GM21515 (cell line): ENCODE measurements around the gene PCNT.

Experiments used
- ATAC-seq: cut with Tn5 transposase; IDR thresholded peaks from one replicate; pipeline ENCODE4 v1.9.1; 2021; ENCODE audit not compliant: unreplicated experiment

The PCNT gene

GRCh38 chr21:46477765-46478164, 153.8 kb downstream of the PCNT start:
- ATAC-seq: no peak

- ATAC-seq: no peak
Measured at GRCh38 chr21:46478910-46479309, 155.0 kb downstream of the PCNT start.

GRCh38 chr21:46480466-46480865, 156.5 kb downstream of the PCNT start:
- ATAC-seq: no peak

- no peak for ATAC-seq
Measured at GRCh38 chr21:46482225-46482845, 158.4 kb downstream of the PCNT start.

- no peak for ATAC-seq
Measured at GRCh38 chr21:46482846-46483231, 158.9 kb downstream of the PCNT start.

- no peak for ATAC-seq
Measured at GRCh38 chr21:46483300-46484295, 159.6 kb downstream of the PCNT start.

GRCh38 chr21:46486481-46487126, 162.6 kb downstream of the PCNT start:
- ATAC-seq: no peak

GRCh38 chr21:46489162-46489663, 165.3 kb downstream of the PCNT start:
- no peak for ATAC-seq

- ATAC-seq: no peak
Measured at GRCh38 chr21:46489800-46490199, 165.8 kb downstream of the PCNT start.

GRCh38 chr21:46491553-46491952, 167.6 kb downstream of the PCNT start:
- ATAC-seq: no peak

- ATAC-seq: no peak
Measured at GRCh38 chr21:46492851-46493250, 168.9 kb downstream of the PCNT start.

GRCh38 chr21:46493828-46494227, 169.9 kb downstream of the PCNT start:
- ATAC-seq: no peak
